ENCODE results near the gene FAM174B. TPM values are rescaled to one million over a fixed set of nuclear protein-coding genes. Genes with fewer than 3 reads are reported as not detected.
A peak's percentile ranks its signal among the peaks of the same experiment; 100 is the strongest.

FAM174B gene
- total and polyA plus RNA-seq, 7 donors: 7.6 to 22.1 (median 11.0) TPM

DNA sequence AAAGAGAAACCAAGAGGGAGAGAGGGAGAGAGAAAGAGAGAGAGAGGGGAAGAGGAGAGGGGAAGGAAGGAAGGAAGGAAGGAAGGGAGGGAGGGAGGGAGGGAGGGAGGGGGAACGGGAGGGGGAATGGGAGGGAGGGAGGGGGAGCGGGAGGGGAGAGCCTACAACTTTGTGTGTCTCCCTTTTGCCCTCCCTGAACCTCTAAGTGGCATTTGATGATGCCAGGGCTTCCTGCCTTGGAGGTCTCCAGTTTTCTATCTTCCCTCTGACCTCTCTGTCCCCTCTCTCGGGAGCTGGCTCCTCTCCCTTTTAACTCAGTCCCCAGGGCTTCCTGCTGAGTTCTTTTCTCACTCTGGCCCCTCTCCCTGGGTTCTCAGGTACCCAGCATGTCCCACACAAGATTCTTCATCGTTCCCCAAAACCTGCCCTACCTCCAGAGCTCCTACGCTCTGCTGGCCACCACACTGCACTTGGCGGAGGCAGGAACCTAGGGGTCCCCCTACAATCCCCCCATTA, 12.5 kb upstream of the FAM174B start:
- TF ChIP-seq, protein P1, sequence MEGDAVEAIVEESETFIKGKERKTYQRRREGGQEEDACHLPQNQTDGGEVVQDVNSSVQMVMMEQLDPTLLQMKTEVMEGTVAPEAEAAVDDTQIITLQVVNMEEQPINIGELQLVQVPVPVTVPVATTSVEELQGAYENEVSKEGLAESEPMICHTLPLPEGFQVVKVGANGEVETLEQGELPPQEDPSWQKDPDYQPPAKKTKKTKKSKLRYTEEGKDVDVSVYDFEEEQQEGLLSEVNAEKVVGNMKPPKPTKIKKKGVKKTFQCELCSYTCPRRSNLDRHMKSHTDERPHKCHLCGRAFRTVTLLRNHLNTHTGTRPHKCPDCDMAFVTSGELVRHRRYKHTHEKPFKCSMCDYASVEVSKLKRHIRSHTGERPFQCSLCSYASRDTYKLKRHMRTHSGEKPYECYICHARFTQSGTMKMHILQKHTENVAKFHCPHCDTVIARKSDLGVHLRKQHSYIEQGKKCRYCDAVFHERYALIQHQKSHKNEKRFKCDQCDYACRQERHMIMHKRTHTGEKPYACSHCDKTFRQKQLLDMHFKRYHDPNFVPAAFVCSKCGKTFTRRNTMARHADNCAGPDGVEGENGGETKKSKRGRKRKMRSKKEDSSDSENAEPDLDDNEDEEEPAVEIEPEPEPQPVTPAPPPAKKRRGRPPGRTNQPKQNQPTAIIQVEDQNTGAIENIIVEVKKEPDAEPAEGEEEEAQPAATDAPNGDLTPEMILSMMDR (IDR thresholded peaks at IDR 0.05): no peak
- no peaks in the 10 kb centered on the region for H3K27me3 ChIP-seq (ENCODE audit: insufficient read depth in 3 of 3, low read length in 2 of 3)
- H3K36me3 ChIP-seq (ENCODE audit: insufficient read depth in 1 of 2, low read depth in 1 of 2): no peaks in the 10 kb centered on the region
- H3K4me1 ChIP-seq: peaks cover 16% of the 10 kb centered on the region
- no peak overlapping the region for H3K27ac ChIP-seq
- intact Hi-C loops (cut with DNase I): no loop called here
- H3K4me3 ChIP-seq: no peak overlapping the region
- DNase-seq (no peak), ATAC-seq (no peak)
- no peaks in the 10 kb centered on the region for H3K9me3 ChIP-seq
- 52 to 61% (median 56%) methylated on average over 5 to 6 of the region's 6 CpGs for WGBS, 3 donors

DNA sequence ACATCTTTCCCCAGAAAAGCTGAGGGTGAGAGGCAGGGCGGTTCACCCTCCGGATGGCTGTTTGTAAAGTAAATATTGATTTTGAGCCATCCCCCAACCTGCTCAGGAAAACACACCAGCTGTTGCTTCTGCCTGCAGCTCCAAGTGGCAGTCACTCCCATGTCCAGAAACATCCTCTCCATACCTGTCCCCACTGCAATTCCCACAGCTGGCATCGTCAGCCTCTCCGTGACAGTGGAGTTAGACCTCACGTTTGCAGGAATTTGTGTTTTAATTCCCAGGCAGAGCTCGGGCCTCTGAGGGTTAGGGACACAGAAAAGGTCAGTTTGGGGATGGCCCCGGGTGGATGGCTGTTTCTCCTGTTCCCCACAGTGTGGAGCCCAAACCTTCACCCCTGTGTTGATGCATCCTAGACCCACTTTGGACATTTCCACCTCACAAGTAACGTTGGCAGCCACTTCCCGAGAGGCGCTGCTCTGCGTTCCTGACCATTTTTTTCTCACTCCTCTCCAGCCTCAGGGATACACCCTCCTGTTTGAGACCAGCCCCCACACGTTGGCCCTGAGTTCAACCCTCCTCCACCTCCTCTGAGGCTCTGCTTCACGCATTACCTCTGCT, 11.8 kb upstream of the FAM174B start:
- DNase-seq (no peak), ATAC-seq (no peak)
- H3K27ac ChIP-seq: no peak overlapping the region
- TF ChIP-seq, protein P1 (IDR thresholded peaks at IDR 0.05): no peak
- H3K27me3 ChIP-seq (ENCODE audit: insufficient read depth in 3 of 3, low read length in 2 of 3): no peaks in the 10 kb centered on the region
- no peaks in the 10 kb centered on the region for H3K9me3 ChIP-seq
- H3K4me3 ChIP-seq: no peak overlapping the region
- H3K36me3 ChIP-seq (ENCODE audit: insufficient read depth in 1 of 2, low read depth in 1 of 2): no peaks in the 10 kb centered on the region
- intact Hi-C loops (cut with DNase I): no loop called here
- peaks cover 16% of the 10 kb centered on the region for H3K4me1 ChIP-seq
- WGBS, 3 donors: 39 to 57% (median 48%) methylated on average over 13 of the region's 13 CpGs

DNA sequence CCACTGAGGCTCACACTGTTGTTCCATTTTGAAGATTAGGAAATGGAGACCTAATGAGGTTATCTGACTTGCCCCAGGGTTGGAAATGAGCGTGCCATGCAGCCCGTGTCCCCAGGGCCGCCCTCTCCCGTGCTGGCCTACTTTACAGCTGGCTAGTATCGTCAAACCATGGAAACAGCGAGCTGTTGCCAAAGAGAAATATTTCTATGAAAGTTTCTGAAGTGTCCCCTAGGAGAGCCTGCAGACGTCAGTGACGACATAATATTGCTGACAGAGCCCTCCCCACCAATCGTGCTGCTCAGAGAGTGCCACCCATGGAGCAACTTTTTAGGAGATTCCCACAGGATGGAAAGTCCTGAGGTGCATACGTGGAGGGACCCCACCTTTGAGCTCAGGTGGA, 11.2 kb upstream of the FAM174B start:
- intact Hi-C loops (cut with DNase I): no loop called here
- no peaks in the 10 kb centered on the region for H3K9me3 ChIP-seq
- H3K36me3 ChIP-seq (ENCODE audit: insufficient read depth in 1 of 2, low read depth in 1 of 2): no peaks in the 10 kb centered on the region
- peak; percentile 51 to 66 (median 61) for ATAC-seq
- H3K27ac ChIP-seq: no peak overlapping the region
- H3K4me3 ChIP-seq: no peak overlapping the region
- H3K27me3 ChIP-seq (ENCODE audit: insufficient read depth in 3 of 3, low read length in 2 of 3): no peaks in the 10 kb centered on the region
- WGBS, 3 donors: 13 to 37% (median 26%) methylated on average over 10 of the region's 10 CpGs
- peaks cover 16% of the 10 kb centered on the region for H3K4me1 ChIP-seq
- peak; percentile 53 to 72 for DNase-seq
- TF ChIP-seq, protein P1 (IDR thresholded peaks at IDR 0.05): no peak

DNA sequence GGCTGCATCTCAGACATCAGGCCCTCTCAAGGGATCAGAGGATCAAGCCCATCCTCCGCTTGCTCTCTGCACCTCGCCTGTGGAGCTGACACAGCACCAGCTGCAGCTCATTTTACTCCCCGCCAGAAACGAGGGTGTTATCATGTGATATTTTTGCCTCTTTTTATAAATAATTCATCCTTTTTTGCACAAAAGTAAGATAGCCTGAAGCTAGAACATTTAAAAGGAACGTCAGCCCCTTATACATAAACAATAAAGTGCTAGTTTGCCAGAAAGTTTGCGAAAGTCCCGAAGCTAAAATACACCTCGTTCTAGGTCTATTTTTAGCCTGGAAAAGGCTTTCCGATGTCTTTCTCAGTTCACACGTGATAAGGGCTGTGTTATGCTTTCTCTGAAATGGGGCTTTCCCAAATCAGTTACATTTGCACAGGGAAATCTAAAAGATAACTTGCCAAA, 9.6 kb upstream of the FAM174B start:
- Histone ChIP-seq H3K27ac (no peak overlapping the region), H3K36me3 (ENCODE audit: insufficient read depth in 1 of 2, low read depth in 1 of 2) (no peaks in the 10 kb centered on the region), H3K27me3 (ENCODE audit: insufficient read depth in 3 of 3, low read length in 2 of 3) (no peaks in the 10 kb centered on the region), H3K9me3 (no peaks in the 10 kb centered on the region), H3K4me1 (peaks cover 16% of the 10 kb centered on the region), H3K4me3 (peak overlapping the region; percentile 42)
- ATAC-seq (peak; percentile 52 to 86 (median 62)), DNase-seq (no peak)
- TF ChIP-seq, protein P1 (IDR thresholded peaks at IDR 0.05): no peak
- WGBS, 3 donors: 2 to 6% (median 4%) methylated on average over 10 of the region's 10 CpGs
- intact Hi-C loops (cut with DNase I): no loop called here
